ENCODE measurements around the gene HS3ST2. TPM values are rescaled to one million over a fixed set of nuclear protein-coding genes. Genes with fewer than 3 reads are reported as not detected.

The HS3ST2 gene
- total and polyA plus RNA-seq, 4 experiments from 2014 or later, result 0.47 to 0.70 TPM; not detected in 2

DNA sequence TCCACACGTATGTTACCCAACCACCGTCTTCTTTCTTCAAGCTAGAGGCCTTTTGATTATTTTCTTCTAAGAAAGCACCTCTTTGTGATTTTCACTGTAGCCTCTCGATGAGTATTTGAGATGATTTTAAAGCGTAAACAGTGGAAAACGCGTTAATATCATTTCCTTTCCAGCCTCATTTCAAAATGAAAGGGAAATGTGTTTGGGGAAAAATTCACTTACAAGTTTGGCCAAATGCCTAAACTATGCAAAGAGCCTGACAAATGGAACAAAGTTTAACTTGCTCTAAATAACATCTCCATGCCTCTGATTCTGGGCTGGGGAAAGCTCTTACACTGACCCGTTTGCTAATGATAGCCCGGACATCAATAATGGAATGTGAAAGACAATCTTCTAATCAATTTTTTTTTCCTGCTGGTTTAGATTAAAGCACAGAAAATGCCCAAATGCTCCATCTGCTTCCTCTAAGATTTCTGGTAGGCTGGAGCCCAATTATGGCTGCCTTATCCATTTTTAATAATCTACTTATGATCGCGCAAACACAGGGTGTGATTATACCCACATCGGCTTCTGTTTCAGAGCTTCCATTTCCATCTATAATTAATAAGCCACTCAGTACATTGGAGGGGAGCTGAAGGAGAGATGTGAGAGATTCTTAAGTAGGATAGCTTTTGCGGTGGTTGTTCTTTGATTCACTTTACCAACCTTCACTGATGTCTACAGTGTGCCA lies 43.5 kb downstream of the HS3ST2 start:
- Histone ChIP-seq H3K27ac (ENCODE audit: low read depth, low read length) (no peak overlapping the region), H3K4me3 (ENCODE audit: low read length in 2 of 2) (no peak overlapping the region), H3K36me3 (ENCODE audit: insufficient read depth, low read length) (no peaks in the 10 kb centered on the region), H3K9me3 (ENCODE audit: control insufficient read depth in 1 of 2, low read length in 2 of 2) (no peaks in the 10 kb centered on the region), H3K4me1 (ENCODE audit: insufficient read depth, low read length) (no peaks in the 10 kb centered on the region), H3K27me3 (ENCODE audit: insufficient read depth, low read length) (no peaks in the 10 kb centered on the region)
- Mint-ChIP-seq H3K4me1 (no peaks in the 10 kb centered on the region), H3K27me3 (peaks cover 7 to 10% of the 10 kb centered on the region in 2 donors), H3K9me3 (no peaks in the 10 kb centered on the region), H3K27ac (no peak overlapping the region), H3K36me3 (no peaks in the 10 kb centered on the region), H3K4me3 (no peak overlapping the region)
- intact Hi-C loops (cut with micrococcal nuclease), result no loop called here
- ChIA-PET POLR2A (ENCODE audit: partially characterized antibody) (no interaction called here), CTCF (ENCODE audit: partially characterized antibody) (no interaction called here)
- no peak for DNase-seq

DNA sequence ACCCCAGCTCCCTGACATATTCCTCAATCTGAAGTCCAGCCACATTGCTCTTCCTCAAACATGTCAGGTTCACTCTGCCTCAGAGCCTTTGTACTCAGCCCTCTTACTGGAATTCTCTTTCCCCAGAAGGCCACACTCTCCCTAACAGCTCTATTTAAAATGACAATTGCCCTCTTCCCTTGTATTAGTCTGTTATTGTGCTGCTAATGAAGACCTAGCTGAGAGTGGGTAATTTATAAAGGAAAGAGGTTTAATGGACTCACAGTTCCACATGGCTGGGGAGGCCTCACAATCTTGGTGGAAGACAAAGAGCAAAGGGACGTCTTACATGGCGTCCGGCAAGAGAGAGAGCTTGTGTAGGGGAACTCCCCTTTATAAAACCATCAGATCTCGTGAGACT lies 46.0 kb downstream of the HS3ST2 start:
- Mint-ChIP-seq H3K27ac (no peak overlapping the region), H3K4me1 (no peaks in the 10 kb centered on the region), H3K9me3 (no peaks in the 10 kb centered on the region), H3K4me3 (no peak overlapping the region), H3K27me3 (peaks cover 13 to 16% of the 10 kb centered on the region in 2 donors), H3K36me3 (no peaks in the 10 kb centered on the region)
- POLR2A ChIA-PET (ENCODE audit: partially characterized antibody), result no interaction called here
- H3K27me3 ChIP-seq (ENCODE audit: insufficient read depth, low read length), result no peaks in the 10 kb centered on the region
- H3K4me3 ChIP-seq (ENCODE audit: low read length in 2 of 2), result no peak overlapping the region
- H3K36me3 ChIP-seq (ENCODE audit: insufficient read depth, low read length), result no peaks in the 10 kb centered on the region
- H3K4me1 ChIP-seq (ENCODE audit: insufficient read depth, low read length), result no peaks in the 10 kb centered on the region
- no peak overlapping the region for H3K27ac ChIP-seq (ENCODE audit: low read depth, low read length)
- no peak for DNase-seq
- H3K9me3 ChIP-seq (ENCODE audit: control insufficient read depth in 1 of 2, low read length in 2 of 2), result no peaks in the 10 kb centered on the region
- CTCF ChIA-PET (ENCODE audit: partially characterized antibody), result no interaction called here
- intact Hi-C loops (cut with micrococcal nuclease), result no loop called here

DNA sequence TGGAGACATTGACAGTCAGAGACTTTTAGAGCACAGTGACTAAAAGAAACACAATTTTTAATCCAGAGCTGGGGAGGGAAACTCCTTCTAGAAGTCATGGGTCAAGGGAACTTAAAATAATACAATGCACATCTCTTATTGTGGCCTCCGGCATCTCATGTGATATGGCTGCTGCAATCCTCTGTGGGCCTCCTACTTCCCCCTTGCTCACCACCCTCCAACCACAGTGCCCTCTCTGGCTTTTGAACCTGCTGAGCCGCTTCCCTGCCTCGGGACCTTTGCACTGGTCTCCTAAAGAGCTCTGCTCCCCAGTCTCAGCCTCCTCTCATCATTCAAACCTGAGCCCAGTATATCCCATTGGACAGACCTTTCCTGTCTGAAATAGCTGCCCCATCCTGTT lies 47.6 kb downstream of the HS3ST2 start:
- DNase-seq, result no peak
- Mint-ChIP-seq H3K27me3 (peaks cover 13% of the 10 kb centered on the region in 2 donors), H3K4me1 (no peaks in the 10 kb centered on the region), H3K27ac (no peak overlapping the region), H3K4me3 (no peak overlapping the region), H3K36me3 (no peaks in the 10 kb centered on the region), H3K9me3 (no peaks in the 10 kb centered on the region)
- POLR2A ChIA-PET (ENCODE audit: partially characterized antibody), result no interaction called here
- CTCF ChIA-PET (ENCODE audit: partially characterized antibody), result interaction anchor here (1.2 kb wide), 1 partner anchor 10 kb away, joined by 3 read pairs; no protein-coding TSS in a partner anchor
- intact Hi-C loops (cut with micrococcal nuclease), result no loop called here
- Histone ChIP-seq H3K4me3 (ENCODE audit: low read length in 2 of 2) (no peak overlapping the region), H3K4me1 (ENCODE audit: insufficient read depth, low read length) (no peaks in the 10 kb centered on the region), H3K9me3 (ENCODE audit: control insufficient read depth in 1 of 2, low read length in 2 of 2) (no peaks in the 10 kb centered on the region), H3K36me3 (ENCODE audit: insufficient read depth, low read length) (no peaks in the 10 kb centered on the region), H3K27me3 (ENCODE audit: insufficient read depth, low read length) (no peaks in the 10 kb centered on the region), H3K27ac (ENCODE audit: low read depth, low read length) (no peak overlapping the region)

- Histone ChIP-seq H3K27me3 (ENCODE audit: insufficient read depth, low read length) (no peaks in the 10 kb centered on the region), H3K36me3 (ENCODE audit: insufficient read depth, low read length) (no peaks in the 10 kb centered on the region), H3K4me3 (ENCODE audit: low read length in 2 of 2) (no peak overlapping the region), H3K9me3 (ENCODE audit: control insufficient read depth in 1 of 2, low read length in 2 of 2) (no peaks in the 10 kb centered on the region), H3K27ac (ENCODE audit: low read depth, low read length) (no peak overlapping the region), H3K4me1 (ENCODE audit: insufficient read depth, low read length) (no peaks in the 10 kb centered on the region)
- Mint-ChIP-seq H3K4me3 (no peak overlapping the region), H3K36me3 (no peaks in the 10 kb centered on the region), H3K27ac (no peak overlapping the region), H3K27me3 (peaks cover 13% of the 10 kb centered on the region in 2 donors), H3K9me3 (no peaks in the 10 kb centered on the region), H3K4me1 (no peaks in the 10 kb centered on the region)
- intact Hi-C loops (cut with micrococcal nuclease), result no loop called here
- ChIA-PET CTCF (ENCODE audit: partially characterized antibody) (interaction anchor here (1.2 kb wide), 1 partner anchor 9 kb away, joined by 3 read pairs; no protein-coding TSS in a partner anchor), POLR2A (ENCODE audit: partially characterized antibody) (no interaction called here)
- no peak for DNase-seq
Measured at GRCh38 chr16:22862046-22862445, 48.1 kb downstream of the HS3ST2 start.

GRCh38 chr16:22864375-22864774 lies 50.4 kb downstream of the HS3ST2 start:
- H3K27ac Mint-ChIP-seq, result no peak overlapping the region
- no peaks in the 10 kb centered on the region for H3K4me1 ChIP-seq (ENCODE audit: insufficient read depth, low read length)
- intact Hi-C loops (cut with micrococcal nuclease), result no loop called here
- no peaks in the 10 kb centered on the region for H3K4me1 Mint-ChIP-seq
- H3K4me3 Mint-ChIP-seq, result no peak overlapping the region
- no peak for DNase-seq
- H3K27me3 Mint-ChIP-seq, result peaks cover 9 to 13% of the 10 kb centered on the region in 2 donors
- ChIA-PET CTCF (ENCODE audit: partially characterized antibody) (no interaction called here), POLR2A (ENCODE audit: partially characterized antibody) (no interaction called here)
- no peaks in the 10 kb centered on the region for H3K9me3 Mint-ChIP-seq
- no peaks in the 10 kb centered on the region for H3K9me3 ChIP-seq (ENCODE audit: control insufficient read depth in 1 of 2, low read length in 2 of 2)
- no peak overlapping the region for H3K27ac ChIP-seq (ENCODE audit: low read depth, low read length)
- no peak overlapping the region for H3K4me3 ChIP-seq (ENCODE audit: low read length in 2 of 2)
- no peaks in the 10 kb centered on the region for H3K36me3 ChIP-seq (ENCODE audit: insufficient read depth, low read length)
- H3K27me3 ChIP-seq (ENCODE audit: insufficient read depth, low read length), result no peaks in the 10 kb centered on the region
- no peaks in the 10 kb centered on the region for H3K36me3 Mint-ChIP-seq

DNA sequence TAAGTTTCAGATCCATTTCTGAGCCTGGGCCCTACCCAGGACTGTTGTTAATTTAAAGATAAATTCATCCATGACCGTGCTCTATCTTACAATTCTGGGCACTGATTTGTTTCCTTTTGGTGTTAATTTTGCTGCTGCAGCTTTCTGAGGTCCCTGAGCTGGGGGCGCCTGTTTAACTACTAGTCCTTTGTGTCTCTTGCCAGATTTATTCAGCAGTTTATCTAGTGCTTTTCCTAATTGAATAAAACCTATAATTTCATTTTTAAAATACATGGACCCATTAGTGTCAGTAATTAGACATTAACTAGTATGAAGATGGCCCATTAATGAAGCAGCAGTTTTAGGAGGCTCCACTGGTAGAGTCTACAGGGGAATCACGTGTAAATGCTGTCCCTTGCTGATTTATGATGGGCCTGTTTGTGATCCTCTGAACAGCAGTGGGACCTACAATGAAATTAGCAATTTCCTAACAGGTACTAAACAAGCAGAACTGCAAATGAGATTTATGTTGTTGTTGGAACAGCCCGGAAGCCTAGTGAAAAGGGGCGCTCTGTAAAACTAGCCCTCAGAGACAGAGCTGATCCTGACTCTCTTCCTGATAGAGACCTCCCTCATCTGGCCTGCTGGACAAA lies 54.7 kb downstream of the HS3ST2 start:
- Histone ChIP-seq H3K36me3 (ENCODE audit: insufficient read depth, low read length) (no peaks in the 10 kb centered on the region), H3K4me3 (ENCODE audit: low read length in 2 of 2) (no peak overlapping the region), H3K9me3 (ENCODE audit: control insufficient read depth in 1 of 2, low read length in 2 of 2) (no peaks in the 10 kb centered on the region), H3K27me3 (ENCODE audit: insufficient read depth, low read length) (no peaks in the 10 kb centered on the region), H3K4me1 (ENCODE audit: insufficient read depth, low read length) (no peaks in the 10 kb centered on the region), H3K27ac (ENCODE audit: low read depth, low read length) (no peak overlapping the region)
- H3K4me1 Mint-ChIP-seq, result no peaks in the 10 kb centered on the region
- no peak overlapping the region for H3K27ac Mint-ChIP-seq
- no peaks in the 10 kb centered on the region for H3K36me3 Mint-ChIP-seq
- peaks cover 3 to 10% of the 10 kb centered on the region in 2 donors for H3K27me3 Mint-ChIP-seq
- ChIA-PET CTCF (ENCODE audit: partially characterized antibody) (no interaction called here), POLR2A (ENCODE audit: partially characterized antibody) (no interaction called here)
- intact Hi-C loops (cut with micrococcal nuclease), result no loop called here
- H3K9me3 Mint-ChIP-seq, result peaks cover 0 to 2% (median 0%) of the 10 kb centered on the region in 8 donors
- no peak overlapping the region for H3K4me3 Mint-ChIP-seq
- no peak for DNase-seq

- intact Hi-C loops (cut with micrococcal nuclease), result no loop called here
- no peak overlapping the region for H3K4me3 Mint-ChIP-seq
- ChIA-PET CTCF (ENCODE audit: partially characterized antibody) (no interaction called here), POLR2A (ENCODE audit: partially characterized antibody) (no interaction called here)
- Histone ChIP-seq H3K9me3 (ENCODE audit: control insufficient read depth in 1 of 2, low read length in 2 of 2) (no peaks in the 10 kb centered on the region), H3K36me3 (ENCODE audit: insufficient read depth, low read length) (no peaks in the 10 kb centered on the region), H3K27me3 (ENCODE audit: insufficient read depth, low read length) (no peaks in the 10 kb centered on the region), H3K4me1 (ENCODE audit: insufficient read depth, low read length) (no peaks in the 10 kb centered on the region), H3K27ac (ENCODE audit: low read depth, low read length) (no peak overlapping the region), H3K4me3 (ENCODE audit: low read length in 2 of 2) (no peak overlapping the region)
- no peak overlapping the region for H3K27ac Mint-ChIP-seq
- peaks cover 0 to 5% (median 0%) of the 10 kb centered on the region in 8 donors for H3K9me3 Mint-ChIP-seq
- peaks cover 0 to 8% of the 10 kb centered on the region in 2 donors for H3K27me3 Mint-ChIP-seq
- no peaks in the 10 kb centered on the region for H3K4me1 Mint-ChIP-seq
- DNase-seq, result no peak
- no peaks in the 10 kb centered on the region for H3K36me3 Mint-ChIP-seq
Measured at GRCh38 chr16:22871861-22872260, 57.9 kb downstream of the HS3ST2 start.

All from CD4-positive, alpha-beta memory T cell (primary cell).